Prostate gland (tissue), 2 donors: ENCODE data around the gene WDR48. TPM values are rescaled to one million over a fixed set of nuclear protein-coding genes. Genes with fewer than 3 reads are reported as not detected.
A peak's percentile ranks its signal among the peaks of the same experiment; 100 is the strongest.

Experiments
- DNase-seq: peaks from one replicate; pipeline ENCODE4 v3.0.0-alpha.2; 2019; ENCODE audit warnings: low spot score
- H3K27ac ChIP-seq, 2 donors: fragments of 200-600 bp; sonication (generic); 2 replicates each; pipeline ENCODE4 v1.5.1; 2017 to 2019
- H3K27me3 ChIP-seq: fragments of 200-600 bp; sonication (generic); replicated peaks from 2 replicates; pipeline ENCODE4 v1.5.1; 2019; ENCODE audit not compliant: insufficient read depth
- H3K36me3 ChIP-seq, 2 donors: fragments of 200-600 bp; sonication (generic); 1 replicate in 1 of 2; 2 replicates in 1 of 2; pipeline versions ENCODE4 v1.5.1 to v1.8.1; 2017 to 2019
- H3K4me1 ChIP-seq: fragments of 200-600 bp; sonication (generic); replicated peaks from 2 replicates; pipeline ENCODE4 v1.5.1; 2019
- H3K4me3 ChIP-seq, 2 donors: fragments of 200-600 bp; sonication (generic); 2 replicates each; pipeline ENCODE4 v1.5.1; 2017 to 2019
- H3K9me3 ChIP-seq: fragments of 200-600 bp; sonication (generic); 2 replicates; pipeline ENCODE4 v1.5.1; 2017
- CTCF ChIP-seq, 4 experiments: fragments of 200-600 bp in 2 of 4; fragments of 450-650 bp in 2 of 4; sonication (generic) in 2 of 4; IDR thresholded peaks; 1 replicate in 3 of 4; 2 replicates in 1 of 4; pipeline ENCODE4 v1.5.1; 2016 to 2019; ENCODE audit warnings: antibody characterized with exemption in 4 of 4, mild to moderate bottlenecking in 2 of 4, moderate library complexity in 2 of 4
- POLR2A ChIP-seq: fragments of 450-650 bp; IDR thresholded peaks from one replicate; pipeline ENCODE4 v1.6.1; 2016; ENCODE audit warnings: antibody characterized with exemption, mild to moderate bottlenecking
- POLR2AphosphoS5 ChIP-seq: sonication (generic); formaldehyde crosslinking; IDR thresholded peaks from one replicate; pipeline ENCODE4 v1.6.1; 2017; ENCODE audit warnings: antibody characterized with exemption
- WGBS: methylation state at CpG from one replicate; pipeline ENCODE4 v1.1.5; 2018; 5-methylcytosine and 5-hydroxymethylcytosine counted together
- intact Hi-C: fragments of 100-400 bp; cut with DNase I; formaldehyde crosslinking; loops from one replicate; pipeline ENCODE4 v1.14.2; 2022
- total RNA-seq, 2 donors: library from RNA; depleted of rRNA; stranded (reverse); fragments of >200 nt; gene quantifications; one replicate each; pipeline ENCODE4 v1.1.0, GENCODE V29; 2016

WDR48 gene
- total RNA-seq, 2 donors from 2014 or later = 22.5 to 46.7 TPM

GRCh38 chr3:39095778-39096177 is 44.0 kb downstream of the WDR48 start:
- Histone ChIP-seq H3K27me3 (no peaks in the 10 kb centered on the region), H3K9me3 (no peaks in the 10 kb centered on the region), H3K4me3 (no peak overlapping the region), H3K4me1 (peaks cover 4% of the 10 kb centered on the region), H3K36me3 (peaks cover 0 to 16% of the 10 kb centered on the region in 2 donors), H3K27ac (no peak overlapping the region)
- TF ChIP-seq POLR2AphosphoS5 = no peak
- no peak for TF ChIP-seq POLR2A
- TF ChIP-seq CTCF (IDR thresholded peaks at IDR 0.05) = no peak
- intact Hi-C loops = no loop called here
- WGBS = 64% methylated on average over 3 of the region's 3 CpGs
- no peak for DNase-seq

GRCh38 chr3:39096775-39097174 is 45.0 kb downstream of the WDR48 start:
- DNase-seq = no peak
- peak overlapping the region in 1 of 2 donors; percentile 9 for H3K27ac ChIP-seq
- intact Hi-C loops = no loop called here
- H3K9me3 ChIP-seq = no peaks in the 10 kb centered on the region
- H3K4me3 ChIP-seq = no peak overlapping the region
- H3K4me1 ChIP-seq = peaks cover 4% of the 10 kb centered on the region
- TF ChIP-seq CTCF (IDR thresholded peaks at IDR 0.05) (no peak), POLR2A (no peak), POLR2AphosphoS5 (no peak)
- WGBS = 25% methylated on average over 3 of the region's 3 CpGs
- H3K36me3 ChIP-seq = peaks cover 0 to 16% of the 10 kb centered on the region in 2 donors
- no peaks in the 10 kb centered on the region for H3K27me3 ChIP-seq

GRCh38 chr3:39097716-39098472 is 46.1 kb downstream of the WDR48 start:
- Histone ChIP-seq H3K36me3 (peaks cover 0 to 16% of the 10 kb centered on the region in 2 donors), H3K27ac (no peak overlapping the region), H3K4me3 (no peak overlapping the region), H3K27me3 (no peaks in the 10 kb centered on the region), H3K9me3 (no peaks in the 10 kb centered on the region), H3K4me1 (peaks cover 4% of the 10 kb centered on the region)
- WGBS = 82% methylated on average over 8 of the region's 8 CpGs
- TF ChIP-seq POLR2A (no peak), POLR2AphosphoS5 (no peak), CTCF (IDR thresholded peaks at IDR 0.05) (no peak)
- intact Hi-C loops = no loop called here
- DNase-seq = no peak

- Histone ChIP-seq H3K36me3 (peaks cover 0 to 16% of the 10 kb centered on the region in 2 donors), H3K4me1 (peaks cover 4% of the 10 kb centered on the region), H3K9me3 (no peaks in the 10 kb centered on the region), H3K4me3 (no peak overlapping the region), H3K27me3 (no peaks in the 10 kb centered on the region), H3K27ac (no peak overlapping the region)
- intact Hi-C loops = no loop called here
- WGBS = 89% methylated on average over 8 of the region's 8 CpGs
- DNase-seq = no peak
- TF ChIP-seq POLR2AphosphoS5 = no peak
- TF ChIP-seq POLR2A = no peak
- TF ChIP-seq CTCF (IDR thresholded peaks at IDR 0.05) = no peak
Observed at GRCh38 chr3:39098473-39099000, 46.7 kb downstream of the WDR48 start.

- 94% methylated on average over 1 of the region's 1 CpG for WGBS
- Histone ChIP-seq H3K4me1 (peaks cover 4% of the 10 kb centered on the region), H3K27me3 (no peaks in the 10 kb centered on the region), H3K9me3 (no peaks in the 10 kb centered on the region), H3K4me3 (no peak overlapping the region), H3K27ac (no peak overlapping the region), H3K36me3 (peaks cover 0 to 16% of the 10 kb centered on the region in 2 donors)
- intact Hi-C loops = no loop called here
- DNase-seq = no peak
- TF ChIP-seq POLR2A = no peak
- no peak for TF ChIP-seq POLR2AphosphoS5
- no peak for TF ChIP-seq CTCF (IDR thresholded peaks at IDR 0.05)
Observed at GRCh38 chr3:39099242-39099641, 47.4 kb downstream of the WDR48 start.
